ENCODE measurements around the gene SHISAL2A.
A peak's percentile ranks its signal among the peaks of the same experiment; 100 is the strongest.

Gene SHISAL2A

DNA sequence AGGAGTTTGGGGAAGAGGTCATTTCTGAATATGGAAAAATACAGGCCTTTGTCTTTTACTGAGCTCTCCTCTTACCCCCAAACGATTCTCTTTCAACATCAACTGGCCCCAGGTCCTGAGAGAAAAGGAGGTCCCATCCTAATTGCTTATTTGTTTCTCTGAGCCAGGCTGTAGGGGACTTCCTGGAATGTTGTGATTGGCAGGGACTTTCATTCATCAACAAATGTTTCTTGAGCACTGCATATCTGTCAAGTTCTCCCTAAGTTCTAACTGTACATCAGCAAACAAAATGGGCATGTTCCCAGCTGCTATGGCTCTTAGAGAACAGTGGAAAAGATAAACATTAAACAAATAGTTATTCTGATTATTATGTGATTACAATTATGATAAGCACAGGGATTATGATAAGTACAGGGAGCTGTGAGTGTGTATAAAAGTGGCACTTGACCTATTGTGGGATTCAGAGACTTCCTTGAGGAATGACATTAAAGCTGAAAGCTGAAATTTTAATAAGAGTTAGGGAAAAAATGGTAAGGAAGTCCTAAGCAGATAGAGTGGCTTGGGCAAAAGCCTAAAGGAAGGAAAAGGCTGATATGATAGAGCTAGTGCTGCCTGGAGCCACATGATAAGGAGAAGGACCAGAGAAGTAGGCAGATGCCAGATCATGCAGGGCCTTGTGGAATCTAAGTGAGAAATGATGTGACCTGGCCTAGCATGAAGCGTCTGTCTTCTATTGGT, 19.2 kb upstream of the SHISAL2A start:
- no peak for DNase-seq
- in situ Hi-C loops (cut with HindIII; ENCODE audit: low pct_ligation_motif_present, low pct_unique_long_range_greater_than_20kb, low sequenced_read_pairs): no loop called here

DNA sequence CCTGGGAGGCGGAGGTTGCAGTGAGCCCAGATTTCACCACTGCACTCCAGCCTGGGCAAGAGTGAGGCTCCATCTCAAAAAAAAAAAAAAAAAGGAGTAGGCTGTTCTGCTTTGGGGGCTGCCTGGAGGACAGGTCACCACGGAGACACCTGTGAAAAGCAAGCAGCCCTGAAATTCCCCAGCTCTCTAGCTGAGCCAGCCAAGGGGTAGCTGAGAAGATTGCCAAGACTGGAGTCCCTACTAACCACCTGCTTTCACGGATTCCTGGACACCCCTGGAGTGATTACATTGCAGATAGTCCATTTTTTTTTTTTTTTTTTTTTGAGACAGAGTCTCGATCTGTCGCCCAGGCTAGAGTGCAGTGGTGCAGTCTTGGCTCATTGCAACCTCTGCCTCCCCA, 18.3 kb upstream of the SHISAL2A start:
- DNase-seq: no peak
- in situ Hi-C loops (cut with HindIII; ENCODE audit: low pct_ligation_motif_present, low pct_unique_long_range_greater_than_20kb, low sequenced_read_pairs): no loop called here

DNA sequence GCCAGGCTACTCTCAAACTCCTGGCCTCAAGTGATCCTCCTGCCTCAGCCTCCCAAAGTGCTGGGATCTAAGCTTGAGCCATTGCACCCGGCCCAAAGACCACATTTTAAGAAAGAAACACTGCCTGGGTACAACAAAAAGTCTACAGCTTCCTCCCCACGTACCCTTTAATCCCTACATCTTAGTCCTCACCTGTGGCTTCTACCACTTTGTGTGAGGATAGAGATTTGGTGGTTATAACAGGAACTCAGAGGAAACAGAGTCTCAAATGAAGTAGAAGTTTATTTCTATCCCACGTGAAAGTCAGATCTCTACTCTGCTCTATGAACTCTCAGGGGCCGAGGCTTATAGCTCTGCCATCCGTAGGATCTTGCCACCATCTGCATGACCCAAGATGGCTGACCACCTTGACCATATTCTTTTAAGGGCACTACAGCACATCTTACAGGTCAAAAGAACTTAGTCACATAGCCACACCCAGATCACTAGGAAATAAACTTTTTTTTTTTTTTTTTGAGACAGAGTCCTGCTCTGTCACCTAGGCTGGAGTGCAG, 17.4 kb upstream of the SHISAL2A start:
- DNase-seq: no peak
- in situ Hi-C loops (cut with HindIII; ENCODE audit: low pct_ligation_motif_present, low pct_unique_long_range_greater_than_20kb, low sequenced_read_pairs): no loop called here

DNA sequence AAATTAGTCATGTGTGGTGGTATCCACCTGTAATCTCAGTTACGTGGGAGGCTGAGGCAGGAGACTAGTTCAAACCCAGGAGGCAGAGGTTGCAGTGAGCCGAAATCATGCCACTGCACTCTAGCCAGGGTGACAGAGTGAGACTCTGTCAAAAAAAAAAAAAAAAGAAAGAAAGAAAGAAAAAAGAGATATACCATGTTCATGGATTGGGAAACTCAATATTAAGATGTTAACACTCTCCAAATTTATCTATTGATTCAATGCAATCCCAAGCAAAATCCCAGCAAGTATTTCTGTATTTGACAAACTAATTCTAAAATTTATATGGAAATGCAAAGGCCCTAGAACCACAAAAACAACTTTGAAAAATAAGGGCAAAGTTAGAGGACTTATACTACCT, 11.0 kb upstream of the SHISAL2A start:
- in situ Hi-C loops (cut with HindIII; ENCODE audit: low pct_ligation_motif_present, low pct_unique_long_range_greater_than_20kb, low sequenced_read_pairs): no loop called here
- DNase-seq: no peak

DNA sequence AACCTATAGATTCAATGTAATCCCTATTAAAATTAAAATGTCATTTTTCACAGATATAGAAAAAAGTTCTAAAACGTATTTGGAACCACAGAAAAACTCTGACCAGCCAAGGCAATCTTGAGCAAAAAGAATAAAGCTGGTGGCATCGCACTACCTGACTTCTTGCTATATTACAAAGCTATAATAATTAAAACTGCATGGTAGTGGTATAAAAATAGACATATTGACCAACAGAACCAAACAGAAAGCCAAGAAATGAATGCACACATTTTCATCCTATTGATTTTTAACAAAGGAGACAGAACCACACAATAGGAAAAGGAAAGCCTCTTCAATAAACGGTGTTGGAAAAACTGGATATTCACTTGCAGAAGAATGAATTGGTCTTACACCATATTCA, 9.2 kb upstream of the SHISAL2A start:
- in situ Hi-C loops (cut with HindIII; ENCODE audit: low pct_ligation_motif_present, low pct_unique_long_range_greater_than_20kb, low sequenced_read_pairs): no loop called here
- DNase-seq: no peak

DNA sequence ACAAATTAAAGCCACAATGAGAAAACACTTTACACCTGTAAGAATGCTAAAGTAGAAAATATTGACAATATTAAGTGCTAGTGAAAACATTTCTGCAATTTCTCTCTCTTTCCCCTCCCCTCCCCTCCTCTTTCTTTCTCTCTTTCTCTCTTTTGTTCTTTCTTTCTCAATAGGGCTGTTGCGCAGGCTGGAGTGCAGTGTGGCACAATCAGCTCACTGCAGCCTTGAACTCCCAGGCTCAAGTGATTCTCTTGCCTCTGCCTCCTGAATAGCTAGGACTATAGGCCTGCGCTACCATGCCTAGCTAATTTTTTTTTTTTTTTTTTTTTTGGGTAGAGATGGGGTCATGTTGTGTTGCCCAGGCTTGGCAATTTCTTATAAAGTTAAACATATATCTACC, 5.9 kb upstream of the SHISAL2A start:
- no peak for DNase-seq
- in situ Hi-C loops (cut with HindIII; ENCODE audit: low pct_ligation_motif_present, low pct_unique_long_range_greater_than_20kb, low sequenced_read_pairs): no loop called here

DNA sequence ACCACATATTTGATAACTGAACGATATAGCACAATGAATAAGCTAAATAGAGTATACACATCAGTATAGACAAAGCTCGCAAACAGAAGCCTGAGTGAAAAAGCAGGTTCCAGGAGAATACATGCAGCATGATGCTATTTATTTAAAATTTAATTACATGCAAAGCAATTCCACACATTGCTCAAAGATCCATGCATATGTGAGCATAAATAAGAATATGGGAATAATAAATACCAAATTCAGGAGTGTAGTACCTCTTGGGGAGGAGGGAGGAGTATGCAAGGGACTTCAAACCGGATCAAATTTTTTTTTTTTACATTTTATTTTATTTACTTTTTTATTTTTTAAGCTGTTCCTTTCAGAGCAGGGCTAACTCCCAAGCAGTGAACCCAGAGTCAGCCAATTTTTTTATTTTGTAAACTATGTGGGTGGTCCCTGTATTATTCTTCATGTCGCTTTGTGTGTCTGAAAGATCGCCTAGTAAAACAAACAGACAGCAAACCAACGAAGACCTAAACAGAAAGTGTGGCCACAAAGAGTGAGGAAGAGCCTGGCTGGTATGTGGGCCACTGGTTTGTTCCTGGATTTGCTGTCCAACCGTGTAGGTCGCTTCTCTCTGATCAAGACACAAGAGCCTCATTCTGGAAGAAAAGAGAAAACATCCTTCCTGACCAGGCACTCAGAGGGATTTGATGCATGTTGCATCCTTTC, 4.2 kb upstream of the SHISAL2A start:
- no peak for DNase-seq
- in situ Hi-C loops (cut with HindIII; ENCODE audit: low pct_ligation_motif_present, low pct_unique_long_range_greater_than_20kb, low sequenced_read_pairs): no loop called here

DNA sequence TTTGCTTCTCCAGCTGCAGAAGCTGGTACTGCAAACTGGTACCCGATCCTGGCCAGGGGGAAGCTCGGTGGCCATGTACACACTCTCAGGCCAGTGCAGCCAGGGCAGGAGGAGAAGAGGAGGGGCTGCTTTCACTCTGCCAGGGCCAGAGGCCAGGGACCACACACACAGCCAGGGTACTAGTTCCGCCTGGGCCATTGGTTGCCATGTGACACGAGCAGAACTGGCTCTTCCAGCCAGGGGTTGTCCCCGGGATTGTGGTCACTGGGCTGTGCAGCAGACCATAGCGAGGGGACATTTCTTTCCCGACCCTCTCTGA, 3.7 kb upstream of the SHISAL2A start:
- in situ Hi-C loops (cut with HindIII; ENCODE audit: low pct_ligation_motif_present, low pct_unique_long_range_greater_than_20kb, low sequenced_read_pairs): no loop called here
- peak; percentile 16 for DNase-seq

DNA sequence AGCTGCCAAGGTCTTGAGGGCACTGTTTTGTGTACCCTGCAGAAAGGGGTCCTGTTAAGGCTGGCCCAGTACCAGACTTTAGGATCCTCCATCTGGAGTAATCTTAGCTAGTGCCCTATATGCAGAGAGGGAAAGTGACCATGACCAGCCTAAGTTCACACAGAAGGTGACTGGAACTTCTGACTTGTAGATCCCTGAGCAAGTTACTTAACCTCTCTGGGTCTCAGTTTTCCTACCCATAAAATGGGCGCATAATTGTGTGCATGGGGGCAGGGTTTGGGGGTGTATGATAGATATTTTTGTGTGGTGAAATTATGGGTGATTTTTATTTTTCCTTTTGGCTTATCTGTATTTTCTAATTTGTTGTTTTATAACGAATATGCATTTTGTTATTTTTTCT, 3.3 kb upstream of the SHISAL2A start:
- in situ Hi-C loops (cut with HindIII; ENCODE audit: low pct_ligation_motif_present, low pct_unique_long_range_greater_than_20kb, low sequenced_read_pairs): no loop called here
- DNase-seq: no peak

DNA sequence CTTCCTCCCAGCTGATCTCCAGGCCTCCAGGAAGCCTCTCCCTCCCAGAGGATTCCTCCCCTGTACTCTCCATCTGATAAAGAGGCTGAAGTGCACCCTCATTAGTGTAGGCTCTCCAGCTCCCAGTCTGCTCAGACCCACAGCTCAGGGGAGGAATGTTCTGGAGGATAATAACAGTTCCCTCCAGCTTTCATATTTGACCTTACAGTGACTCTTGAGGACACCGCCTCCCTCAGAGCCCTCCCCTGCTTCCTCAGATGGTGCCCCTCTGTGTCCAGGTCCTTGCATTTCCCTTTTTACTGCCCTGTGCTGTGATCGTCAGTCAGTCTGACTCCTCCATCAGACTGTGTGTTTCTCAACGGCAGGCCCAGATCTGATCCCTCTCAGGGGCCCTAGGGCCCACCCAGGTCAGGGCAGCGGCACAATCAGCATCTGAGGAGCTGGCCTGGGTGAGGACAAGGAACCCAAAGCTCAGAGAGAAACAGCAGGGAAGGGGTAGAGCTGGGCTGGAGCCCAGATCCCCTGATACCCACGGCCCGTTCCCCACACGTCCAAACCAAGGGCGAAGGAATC, 1.1 kb upstream of the SHISAL2A start:
- no peak for DNase-seq
- in situ Hi-C loops (cut with HindIII; ENCODE audit: low pct_ligation_motif_present, low pct_unique_long_range_greater_than_20kb, low sequenced_read_pairs): no loop called here

DNA sequence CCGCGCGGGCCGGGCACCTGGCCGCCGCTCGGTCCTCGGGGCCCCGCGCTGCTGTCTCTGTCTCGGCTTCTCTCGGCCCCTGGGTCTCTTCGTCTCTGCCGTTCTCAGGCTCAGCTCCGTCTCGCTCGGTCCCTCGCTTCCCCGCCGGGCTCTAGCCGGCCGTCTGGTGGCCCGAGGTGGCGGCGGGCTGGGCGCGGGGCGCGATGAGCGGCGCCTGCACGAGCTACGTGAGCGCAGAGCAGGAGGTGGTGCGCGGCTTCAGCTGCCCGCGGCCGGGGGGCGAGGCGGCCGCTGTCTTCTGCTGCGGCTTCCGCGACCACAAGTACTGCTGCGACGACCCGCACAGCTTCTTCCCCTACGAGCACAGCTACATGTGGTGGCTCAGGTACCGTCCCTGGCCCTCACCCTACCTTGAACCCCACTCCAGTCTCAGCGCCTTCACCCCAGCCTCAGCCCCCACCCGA, 355 bp downstream of the SHISAL2A start:
- no peak for DNase-seq
- in situ Hi-C loops (cut with HindIII; ENCODE audit: low pct_ligation_motif_present, low pct_unique_long_range_greater_than_20kb, low sequenced_read_pairs): no loop called here

DNA sequence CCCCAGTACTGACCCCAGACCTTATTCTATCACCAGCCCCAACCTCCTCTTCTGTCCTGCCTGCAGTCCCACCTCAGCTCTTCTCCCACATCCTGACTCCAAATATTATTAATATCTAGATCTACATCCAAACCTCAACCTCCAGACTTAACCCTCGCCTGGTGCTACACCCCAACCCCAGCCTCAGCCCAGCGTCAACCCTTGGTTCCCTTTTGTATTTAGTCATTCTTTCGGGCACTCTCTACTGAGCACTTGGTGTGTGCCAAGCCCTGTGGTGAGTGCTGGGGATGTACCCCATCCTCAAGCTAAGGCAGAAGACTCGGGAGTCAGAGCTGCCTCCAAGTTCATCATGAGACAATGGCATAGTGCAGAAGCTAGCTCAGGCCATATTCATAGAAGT, 1.1 kb downstream of the SHISAL2A start:
- no peak for DNase-seq

DNA sequence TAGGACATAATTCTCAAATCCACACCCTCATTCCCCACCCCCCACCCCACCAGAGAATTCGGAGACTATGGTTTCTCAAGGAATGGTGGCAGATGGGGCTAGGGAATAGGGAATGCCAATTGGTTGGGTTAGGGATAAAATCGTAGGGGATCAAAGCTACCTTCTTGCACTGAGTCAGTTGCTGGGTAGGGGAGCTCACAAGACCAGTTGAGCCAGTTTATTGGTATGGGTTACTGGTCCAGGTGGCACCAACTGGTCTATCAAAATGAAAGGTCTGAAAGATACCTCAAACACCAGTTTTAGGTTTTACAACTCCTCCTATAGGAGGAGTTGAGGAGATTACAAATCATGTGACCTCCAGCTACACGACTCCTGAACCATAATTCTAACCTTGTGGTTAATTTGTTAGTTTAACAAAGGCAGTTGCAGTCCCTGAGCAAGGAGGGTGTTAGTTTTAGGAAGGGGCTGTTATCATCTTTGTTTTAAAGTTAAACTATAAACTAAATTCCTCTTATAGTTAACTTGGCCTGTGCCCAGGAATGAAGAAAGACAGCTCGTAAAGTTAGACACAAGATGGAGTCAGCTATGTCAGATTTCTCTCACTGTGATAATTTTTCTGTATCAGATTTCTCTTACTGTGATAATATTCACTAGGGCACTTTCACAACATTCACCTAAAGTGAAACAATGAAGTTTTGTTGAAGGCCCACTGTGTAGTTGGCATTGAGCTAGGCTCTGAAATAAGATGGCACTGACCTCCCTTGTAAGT, 2.5 kb downstream of the SHISAL2A start:
- in situ Hi-C loops (cut with HindIII; ENCODE audit: low pct_ligation_motif_present, low pct_unique_long_range_greater_than_20kb, low sequenced_read_pairs): no loop called here
- DNase-seq: no peak

More for the DNA sequence above, 1.1 kb downstream of the SHISAL2A start:
- in situ Hi-C loops (cut with HindIII; ENCODE audit: low pct_ligation_motif_present, low pct_unique_long_range_greater_than_20kb, low sequenced_read_pairs): no loop called here

DNA sequence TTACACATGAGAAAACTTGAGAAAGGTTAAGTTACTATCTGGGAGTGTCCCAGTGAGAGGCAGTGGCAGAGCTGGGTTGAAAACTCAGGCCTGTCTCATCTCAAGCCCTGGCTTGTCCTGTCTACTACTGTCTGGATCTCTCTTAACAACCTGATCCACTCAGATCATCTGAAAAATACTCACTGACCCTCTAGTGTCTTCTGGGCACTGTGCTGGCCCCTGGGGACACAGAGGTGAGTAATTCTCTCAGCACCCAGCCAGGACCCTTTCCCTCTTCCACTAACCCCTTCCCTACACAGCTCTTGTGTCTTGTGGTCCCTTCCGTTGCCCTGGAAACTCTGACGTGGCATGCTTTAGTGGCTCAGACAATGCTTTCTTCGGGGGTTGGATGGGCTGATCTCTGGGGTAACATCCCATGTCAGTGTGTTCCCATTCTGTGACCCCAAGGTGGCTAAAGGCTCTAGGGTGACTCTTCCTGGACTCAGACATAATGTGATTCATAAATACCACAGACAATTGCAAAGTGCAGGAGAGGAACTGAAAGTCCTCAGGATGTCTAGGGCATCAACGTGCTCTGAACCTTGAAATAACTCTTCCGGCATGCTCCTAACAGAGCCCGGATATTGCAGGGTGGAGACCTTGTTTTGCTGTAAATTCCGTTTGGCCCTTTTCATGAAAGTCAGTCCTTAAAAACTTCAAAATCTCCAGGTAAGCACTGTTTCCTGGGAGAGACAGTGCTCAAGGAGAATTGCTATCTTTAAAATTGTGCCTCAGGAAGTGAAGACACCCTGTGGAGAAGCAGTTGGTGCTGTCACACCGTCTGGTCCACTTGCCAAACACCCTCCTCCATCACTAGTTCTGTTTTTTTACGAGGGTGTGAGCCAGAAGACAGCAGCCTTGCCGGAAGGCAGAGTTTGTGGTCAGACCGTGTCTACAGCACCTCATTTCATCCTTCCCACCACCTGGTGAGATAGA, 4.0 kb downstream of the SHISAL2A start:
- in situ Hi-C loops (cut with HindIII; ENCODE audit: low pct_ligation_motif_present, low pct_unique_long_range_greater_than_20kb, low sequenced_read_pairs): no loop called here

DNA sequence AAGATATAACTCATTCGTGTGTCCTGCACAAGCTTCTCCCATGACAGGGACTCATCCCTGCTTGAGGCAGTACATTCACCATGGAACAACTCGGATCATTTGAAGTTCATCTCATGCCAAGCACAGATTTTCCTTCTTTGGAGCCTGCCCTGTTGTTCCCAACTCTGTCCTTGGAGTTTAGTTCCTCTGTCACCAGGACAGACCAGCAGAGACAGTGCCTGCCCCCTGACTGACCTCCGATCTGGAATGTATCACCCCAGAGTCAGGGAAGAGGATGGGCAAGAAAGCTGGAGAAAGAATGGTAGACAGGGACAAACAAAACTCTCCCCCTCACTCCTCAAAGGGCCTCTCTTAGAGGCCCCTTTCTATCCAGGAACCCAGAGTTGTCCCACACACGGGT, 5.0 kb downstream of the SHISAL2A start:
- no peak for DNase-seq
- in situ Hi-C loops (cut with HindIII; ENCODE audit: low pct_ligation_motif_present, low pct_unique_long_range_greater_than_20kb, low sequenced_read_pairs): no loop called here

More for the DNA sequence above, 4.0 kb downstream of the SHISAL2A start:
- no peak for DNase-seq

DNA sequence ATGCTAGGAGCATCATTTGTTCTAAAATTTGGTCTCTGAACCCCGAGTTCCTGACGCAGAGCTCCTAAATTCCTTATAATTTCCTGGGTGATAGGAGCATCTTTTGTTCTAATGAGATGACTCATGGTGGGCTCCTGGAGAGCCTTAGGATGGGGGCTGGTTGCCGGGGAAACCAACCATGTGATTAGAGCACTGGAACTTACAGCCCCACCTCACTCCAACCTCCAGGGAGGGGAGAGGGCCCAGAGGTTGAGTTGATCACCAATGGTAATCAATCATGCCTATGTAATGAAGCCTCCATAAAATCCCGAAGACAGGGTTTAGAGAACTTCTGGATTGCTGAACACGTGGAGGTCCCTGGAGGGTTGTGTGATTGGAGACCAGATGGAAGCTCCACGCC, 7.7 kb downstream of the SHISAL2A start:
- no peak for DNase-seq
- in situ Hi-C loops (cut with HindIII; ENCODE audit: low pct_ligation_motif_present, low pct_unique_long_range_greater_than_20kb, low sequenced_read_pairs): no loop called here

DNA sequence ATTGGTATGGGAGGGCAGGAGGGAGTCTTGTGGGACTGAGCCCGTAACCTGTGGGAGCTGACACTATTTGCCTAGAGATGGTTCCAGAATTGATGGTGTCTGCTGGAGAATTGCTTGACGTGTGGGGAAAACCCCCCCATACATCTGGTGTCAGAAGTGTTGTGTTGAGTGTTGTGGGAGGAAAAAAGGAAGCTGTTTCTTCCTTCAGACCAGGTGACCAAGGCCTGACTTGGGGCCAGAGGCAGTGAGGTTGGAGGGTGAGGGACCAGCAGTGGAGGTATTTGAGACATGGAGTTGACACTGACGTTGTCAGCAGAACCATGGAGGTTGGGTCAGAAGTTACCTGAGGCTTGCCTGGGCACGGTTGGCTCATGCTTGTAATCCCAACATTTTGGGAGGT, 8.3 kb downstream of the SHISAL2A start:
- in situ Hi-C loops (cut with HindIII; ENCODE audit: low pct_ligation_motif_present, low pct_unique_long_range_greater_than_20kb, low sequenced_read_pairs): no loop called here
- no peak for DNase-seq

DNA sequence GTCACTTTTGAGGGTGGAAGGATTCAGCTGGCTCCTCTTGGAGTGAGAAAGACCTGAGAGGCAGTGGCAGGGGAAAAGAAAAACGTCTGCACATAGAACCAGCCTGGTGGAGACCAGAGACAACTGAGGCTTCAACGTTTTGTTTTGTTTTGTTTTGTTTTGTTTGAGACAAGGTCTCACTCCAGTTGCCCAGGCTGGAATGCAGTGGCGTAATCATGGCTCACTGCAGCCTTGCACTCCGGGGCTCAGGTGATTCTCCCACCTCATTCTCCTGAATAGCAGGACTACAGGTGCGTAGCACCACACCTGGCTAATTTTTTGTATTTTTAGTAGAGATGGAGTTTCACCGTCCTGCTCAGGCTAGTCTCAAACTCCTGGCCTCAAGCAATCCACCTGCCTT, 12.3 kb downstream of the SHISAL2A start:
- in situ Hi-C loops (cut with HindIII; ENCODE audit: low pct_ligation_motif_present, low pct_unique_long_range_greater_than_20kb, low sequenced_read_pairs): no loop called here
- no peak for DNase-seq
